SW480 (cell line): ENCODE measurements around the gene TNPO3.
"Not testable (repeated sequence)": the region's sequence is repeated elsewhere in the genome, so short reads cannot be mapped to it uniquely, and the experiment has no call there.

Experiments used
- DNase-seq: peaks from one replicate; pipeline ENCODE4 v3.0.0-alpha.2; 2016; ENCODE audit warnings: low spot score

The TNPO3 gene

GRCh38 chr7:128961030-128961659, 93.8 kb downstream of the TNPO3 start:
- DNase-seq: no peak

DNA sequence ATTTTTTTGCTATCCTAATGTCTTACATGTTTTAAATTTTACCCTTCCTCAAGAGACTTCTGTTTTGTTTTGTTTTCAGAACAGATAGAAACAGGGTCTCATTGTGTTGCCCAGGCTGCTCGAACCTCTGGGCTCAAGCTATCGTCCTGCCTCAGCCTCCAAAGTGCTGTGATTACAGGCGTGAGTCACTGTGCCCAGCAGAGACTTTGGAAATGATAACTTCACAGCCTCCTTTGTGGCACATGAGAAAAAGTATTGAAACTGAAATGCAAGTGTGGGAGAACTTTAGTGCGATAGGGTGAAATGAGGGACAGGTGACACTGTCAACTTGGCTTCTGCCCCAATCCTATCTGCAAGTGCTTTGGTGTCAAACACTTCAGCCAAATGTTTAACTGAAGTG, 95.6 kb downstream of the TNPO3 start:
- DNase-seq: no peak

GRCh38 chr7:128955981-128956380, 98.9 kb downstream of the TNPO3 start:
- no peak for DNase-seq

- no peak for DNase-seq
Observed at GRCh38 chr7:128954830-128955802, 99.8 kb downstream of the TNPO3 start.

DNA sequence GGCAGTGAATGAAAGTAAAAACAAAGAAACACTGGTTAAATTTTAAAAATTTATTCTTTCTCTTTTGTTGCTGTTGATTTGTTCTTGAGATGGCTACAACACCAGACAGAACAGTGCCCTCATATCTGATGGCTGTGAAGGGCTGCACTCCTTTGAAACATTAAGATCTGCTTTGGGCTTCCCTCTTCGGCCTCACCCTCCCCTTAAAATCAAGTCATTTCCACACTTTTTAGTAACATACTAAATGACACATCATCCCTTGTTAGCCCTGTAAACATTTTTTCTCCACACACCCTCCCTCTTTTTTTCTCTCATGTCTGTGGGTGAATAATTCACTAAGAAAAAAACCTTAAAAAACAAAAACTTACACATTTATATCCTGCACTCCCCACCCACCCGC, 100.8 kb downstream of the TNPO3 start:
- DNase-seq: no peak

DNA sequence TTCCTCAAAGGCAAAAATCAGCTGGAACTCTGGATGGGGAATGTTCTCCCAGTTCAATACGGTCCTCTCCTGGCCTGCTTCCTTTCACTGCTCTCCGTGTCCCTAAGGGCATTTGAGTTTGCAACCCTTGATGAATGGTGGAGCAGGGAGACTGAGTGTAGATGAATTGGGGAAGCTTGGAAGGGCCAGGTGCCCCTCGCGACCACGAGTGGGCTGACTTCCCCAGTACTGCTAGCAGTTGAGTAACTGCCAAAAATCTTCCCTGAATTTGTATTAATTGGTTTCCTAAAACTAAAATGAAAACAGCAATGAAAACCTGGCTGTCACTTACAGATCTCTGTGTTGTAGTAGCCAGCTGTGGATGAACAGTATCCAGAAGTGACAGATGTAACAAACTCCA, 103.6 kb downstream of the TNPO3 start:
- DNase-seq: no peak

- no peak for DNase-seq
Observed at GRCh38 chr7:128948976-128949760, 105.7 kb downstream of the TNPO3 start.

GRCh38 chr7:128948312-128948973, 106.5 kb downstream of the TNPO3 start:
- DNase-seq: no peak

DNA sequence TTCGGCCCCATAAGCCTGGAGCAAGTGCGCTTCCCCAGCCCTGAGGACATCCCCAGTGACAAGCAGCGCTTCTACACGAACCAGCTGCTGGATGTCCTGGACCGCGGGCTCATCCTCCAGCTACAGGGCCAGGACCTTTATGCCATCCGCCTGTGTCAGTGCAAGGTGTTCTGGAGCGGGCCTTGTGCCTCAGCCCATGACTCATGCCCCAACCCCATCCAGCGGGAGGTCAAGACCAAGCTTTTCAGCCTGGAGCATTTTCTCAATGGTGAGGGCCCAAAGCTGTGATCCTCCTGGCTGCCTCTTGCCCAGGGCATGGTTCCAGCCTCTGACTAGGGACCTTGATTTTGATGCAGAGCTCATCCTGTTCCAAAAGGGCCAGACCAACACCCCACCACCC, 107.1 kb downstream of the TNPO3 start:
- no peak for DNase-seq

DNA sequence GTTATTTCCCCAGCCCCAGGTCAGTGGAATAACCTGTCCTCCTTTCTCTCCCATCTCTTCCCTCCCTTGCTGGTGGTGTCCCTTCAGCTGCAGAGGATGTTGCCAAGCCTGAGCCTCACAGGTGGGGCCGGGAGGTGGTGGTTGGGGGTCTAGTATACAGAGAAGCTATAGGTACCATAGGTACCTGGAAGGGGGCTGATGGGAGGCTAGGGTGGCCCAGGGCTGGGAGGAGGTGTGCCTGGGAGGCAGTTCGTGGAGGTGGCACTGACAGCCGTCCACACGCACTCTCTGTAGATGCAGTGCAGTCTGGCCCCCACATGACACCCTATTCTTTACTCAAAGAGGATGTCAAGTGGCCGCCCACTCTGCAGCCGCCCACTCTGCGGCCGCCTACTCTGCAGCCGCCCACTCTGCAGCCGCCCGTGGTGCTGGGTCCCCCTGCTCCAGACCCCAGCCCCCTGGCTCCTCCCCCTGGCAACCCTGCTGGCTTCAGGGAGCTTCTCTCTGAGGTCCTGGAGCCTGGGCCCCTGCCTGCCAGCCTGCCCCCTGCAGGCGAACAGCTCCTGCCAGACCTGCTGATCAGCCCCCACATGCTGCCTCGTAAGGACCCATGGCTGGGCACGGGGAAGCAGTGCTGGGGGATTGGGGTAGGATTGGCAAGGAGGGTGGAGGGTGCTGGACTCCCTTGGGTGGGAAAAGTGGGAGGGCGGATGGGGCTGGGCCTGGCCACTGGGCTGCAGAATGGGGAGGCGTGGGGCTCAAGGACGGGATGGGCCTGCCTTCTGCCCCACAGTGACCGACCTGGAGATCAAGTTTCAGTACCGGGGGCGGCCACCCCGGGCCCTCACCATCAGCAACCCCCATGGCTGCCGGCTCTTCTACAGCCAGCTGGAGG, 107.7 kb downstream of the TNPO3 start:
- DNase-seq: no peak

- DNase-seq: no peak
Observed at GRCh38 chr7:128945668-128946366, 109.1 kb downstream of the TNPO3 start.

DNA sequence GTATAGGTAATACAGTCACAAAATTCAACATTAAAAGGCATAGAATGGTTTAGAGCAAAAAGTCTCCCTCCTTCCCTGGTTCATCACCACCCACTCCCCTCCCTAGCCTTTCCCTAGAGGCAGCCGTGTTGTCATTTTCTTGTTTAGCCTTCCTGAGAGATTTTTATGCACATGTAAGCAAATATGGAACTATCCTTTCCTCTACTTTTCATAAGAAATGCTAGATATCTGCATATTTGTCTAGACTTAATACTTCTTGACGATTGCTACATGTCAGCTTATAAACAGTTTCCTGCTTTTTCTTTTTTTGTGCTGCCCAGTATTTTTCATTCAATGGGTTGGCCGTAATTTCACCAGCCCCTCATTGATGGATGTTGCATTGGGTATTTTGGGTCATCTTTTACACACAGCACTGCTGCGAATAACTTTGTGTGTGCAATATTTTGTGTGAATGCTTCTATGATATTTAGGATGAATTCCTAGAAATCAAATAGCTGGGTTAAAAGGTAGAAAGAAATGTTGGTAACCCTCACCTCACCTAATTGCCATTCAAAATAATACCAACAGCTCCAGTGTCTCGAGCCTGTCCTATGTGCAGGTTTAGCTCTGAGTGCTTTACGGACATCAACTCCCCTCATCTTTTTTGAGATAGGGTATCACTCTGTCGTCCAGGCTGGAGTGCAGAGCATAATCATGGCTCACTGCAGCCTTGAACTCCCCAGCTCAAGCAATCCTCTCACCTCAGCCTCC, 110.2 kb downstream of the TNPO3 start:
- DNase-seq: no peak

DNA sequence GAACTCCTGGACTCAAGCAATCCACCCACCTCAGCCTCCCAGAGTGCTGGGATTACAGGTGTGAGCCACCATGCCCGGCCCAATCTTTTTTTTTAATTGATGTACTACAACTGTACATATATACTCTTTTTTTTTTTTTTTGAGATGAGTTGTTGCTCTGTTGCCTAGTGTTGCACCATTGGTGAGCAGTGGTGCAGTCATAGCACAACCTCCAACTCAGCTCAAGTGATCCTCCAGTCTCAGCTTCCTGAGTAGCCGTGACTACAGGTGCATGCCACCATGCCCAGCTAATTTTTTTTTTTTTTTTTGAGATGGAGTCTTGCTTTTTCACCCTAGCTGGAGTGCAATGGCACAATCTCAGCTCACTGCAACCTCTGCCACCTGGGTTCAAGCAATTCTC, 111.7 kb downstream of the TNPO3 start:
- DNase-seq: not testable (repeated sequence)

DNA sequence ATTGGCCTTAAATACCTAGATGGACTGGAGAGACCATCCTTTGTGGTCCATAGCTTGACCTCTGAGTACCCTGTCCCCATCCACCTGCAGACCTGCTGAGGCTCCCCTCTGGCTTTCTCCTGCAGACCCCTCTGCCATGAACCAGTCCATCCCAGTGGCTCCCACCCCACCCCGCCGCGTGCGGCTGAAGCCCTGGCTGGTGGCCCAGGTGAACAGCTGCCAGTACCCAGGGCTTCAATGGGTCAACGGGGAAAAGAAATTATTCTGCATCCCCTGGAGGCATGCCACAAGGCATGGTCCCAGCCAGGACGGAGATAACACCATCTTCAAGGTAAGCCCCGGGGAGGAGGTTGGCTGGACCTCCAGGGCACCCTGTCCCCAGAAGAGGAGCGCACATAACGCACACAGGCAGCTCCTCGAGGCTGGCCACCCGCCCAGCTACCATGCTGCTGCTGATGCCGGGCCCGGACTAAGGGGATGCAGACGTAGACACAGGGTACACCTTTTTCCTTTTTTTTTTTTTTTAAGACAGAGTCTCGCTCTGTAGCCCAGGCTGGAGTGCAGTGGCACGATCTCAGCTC, 112.9 kb downstream of the TNPO3 start:
- DNase-seq: no peak

DNA sequence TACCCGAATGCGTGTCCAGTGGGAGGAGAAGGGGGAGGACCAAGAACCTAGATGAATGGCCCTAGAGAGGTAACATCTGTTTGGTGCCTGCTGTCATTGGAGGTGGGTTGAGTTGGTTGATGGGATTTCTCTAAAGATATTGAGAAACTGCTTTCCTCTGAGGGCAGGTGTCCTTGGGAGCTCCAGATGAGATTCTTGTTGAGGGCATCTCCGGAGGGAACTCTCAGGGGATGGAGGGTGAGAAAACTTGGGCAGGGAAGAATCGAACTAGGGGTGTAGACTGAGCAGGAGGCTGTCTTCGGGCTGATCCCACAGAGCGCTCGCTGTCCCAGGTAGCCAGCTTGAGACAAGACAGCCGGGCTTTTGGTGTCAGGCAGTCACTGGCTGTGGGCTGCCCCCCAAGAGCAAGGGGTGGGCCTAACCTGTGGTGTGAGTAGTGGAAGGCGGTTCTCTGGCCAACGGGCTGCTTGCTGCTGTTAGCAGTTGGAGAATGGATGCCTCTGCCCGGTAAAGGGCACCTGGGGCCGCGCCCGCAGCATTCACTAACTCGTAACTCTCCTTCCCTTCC, 113.5 kb downstream of the TNPO3 start:
- DNase-seq: no peak

- DNase-seq: no peak
Observed at GRCh38 chr7:128940494-128941322, 114.2 kb downstream of the TNPO3 start.

GRCh38 chr7:128939861-128940410, 115.0 kb downstream of the TNPO3 start:
- DNase-seq: no peak
